ENCODE results near the gene SNX8.

SNX8 gene

DNA sequence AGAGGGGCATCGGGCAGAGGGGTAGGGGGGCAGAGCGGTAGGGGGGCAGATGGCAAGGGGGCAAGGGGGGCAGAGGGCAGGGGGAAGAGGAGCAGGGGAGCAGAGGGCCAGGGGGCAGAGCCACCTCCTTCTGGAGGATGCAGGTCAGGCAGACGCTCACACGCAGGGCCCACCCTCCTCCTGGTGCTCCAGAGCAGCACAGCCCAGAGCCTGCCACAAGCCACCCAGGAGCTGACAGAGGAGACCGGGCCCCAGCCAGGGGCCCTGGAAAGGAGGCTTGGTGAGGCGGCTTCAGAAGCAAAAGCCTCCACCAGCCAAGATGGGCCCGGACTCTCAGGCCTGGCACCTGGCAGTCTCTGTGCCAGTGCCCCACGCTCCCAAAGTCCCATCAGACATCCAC lies 94.6 kb downstream of the SNX8 start:
- DNase-seq (ENCODE audit: low read depth), result no peak

DNA sequence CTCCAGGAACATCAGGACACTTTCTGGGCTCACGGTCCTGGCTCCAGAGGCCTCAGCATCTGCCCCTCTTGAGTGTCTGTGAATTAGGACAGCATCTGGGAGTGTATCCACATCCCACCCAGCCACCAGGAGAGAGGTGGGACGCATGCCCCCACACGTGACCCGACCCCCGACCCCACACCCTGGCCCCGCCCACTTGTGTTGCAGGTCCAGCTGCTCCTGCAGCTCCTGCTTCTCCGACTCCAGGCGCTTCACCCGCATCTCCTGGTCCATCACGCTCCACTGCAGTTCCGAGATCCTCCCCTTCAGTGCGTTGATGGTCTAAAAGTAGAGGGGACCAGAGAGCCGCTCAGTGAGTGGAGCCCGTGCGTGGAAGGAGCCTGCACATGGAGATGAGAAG lies 95.1 kb downstream of the SNX8 start:
- no peak for DNase-seq (ENCODE audit: low read depth)

DNA sequence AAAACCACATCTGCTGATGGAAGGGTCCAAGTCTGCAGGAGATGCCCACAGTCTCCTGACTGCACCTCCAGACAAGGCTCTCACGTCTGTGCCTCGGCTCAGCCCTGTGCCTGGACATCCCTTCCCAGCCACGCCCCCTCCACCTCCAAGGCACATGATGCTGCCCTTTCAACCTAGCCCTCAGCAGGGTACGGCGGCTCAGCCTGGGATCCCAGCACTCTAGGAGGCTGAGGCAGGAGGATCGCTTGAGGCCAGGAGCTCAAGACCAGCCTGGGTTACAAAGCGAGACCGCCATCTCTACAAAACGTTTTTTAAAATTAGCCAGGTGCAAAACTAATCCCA lies 95.8 kb downstream of the SNX8 start:
- no peak for DNase-seq (ENCODE audit: low read depth)

DNA sequence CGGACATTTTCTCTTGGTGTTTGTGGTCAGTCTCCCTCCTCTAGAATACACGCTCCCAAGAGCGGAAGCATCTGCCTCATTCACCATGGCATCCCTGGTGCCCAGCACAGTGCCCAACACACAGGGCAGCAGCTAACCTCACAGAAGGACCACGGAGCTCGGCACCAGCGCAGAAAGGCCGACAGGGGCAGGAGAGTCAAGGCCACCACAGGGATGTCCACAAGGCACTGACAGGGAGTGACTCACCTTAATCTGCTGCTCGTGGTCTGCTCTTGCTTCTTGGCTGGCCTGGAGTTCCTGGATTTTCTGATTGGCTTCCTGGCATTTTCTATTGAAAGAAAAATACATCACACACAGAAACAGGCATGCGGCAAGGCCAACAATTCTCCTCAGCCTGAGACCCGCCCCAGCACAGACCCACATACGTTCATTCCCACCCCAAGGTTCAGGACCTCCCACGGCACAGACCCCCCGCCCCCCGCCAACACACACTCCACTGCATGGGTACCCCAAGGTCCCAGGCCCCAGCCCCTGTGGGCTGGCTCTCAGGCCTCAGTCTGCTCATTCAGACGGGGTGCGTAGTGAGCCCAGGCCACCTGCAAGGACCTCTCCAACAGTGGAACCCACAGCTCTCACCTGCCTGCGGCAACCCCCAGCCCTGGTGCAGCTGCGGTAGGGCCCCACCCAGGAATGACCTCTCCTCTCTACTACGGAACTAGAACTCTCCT lies 96.4 kb downstream of the SNX8 start:
- no peak for DNase-seq (ENCODE audit: low read depth)

DNA sequence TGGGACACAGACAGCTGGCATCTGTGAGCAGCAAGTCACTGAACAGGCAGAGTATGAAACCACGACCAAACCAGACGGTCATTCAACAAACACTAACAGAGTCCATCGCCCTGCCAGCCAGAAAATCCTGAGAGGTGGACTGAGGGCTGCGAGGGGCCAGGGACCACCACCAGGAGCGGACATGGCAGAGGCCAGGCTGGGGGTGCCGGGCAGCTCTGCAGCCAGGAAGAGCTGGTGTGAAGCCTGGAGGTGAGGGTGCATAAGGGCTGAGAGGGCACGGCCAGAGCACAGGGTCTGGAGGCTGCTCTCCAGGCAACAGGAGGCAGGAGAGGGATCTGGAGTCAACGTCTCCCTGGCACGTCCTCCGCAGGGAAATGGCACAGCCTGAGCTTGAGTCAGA lies 97.0 kb downstream of the SNX8 start:
- DNase-seq (ENCODE audit: low read depth), result no peak

DNA sequence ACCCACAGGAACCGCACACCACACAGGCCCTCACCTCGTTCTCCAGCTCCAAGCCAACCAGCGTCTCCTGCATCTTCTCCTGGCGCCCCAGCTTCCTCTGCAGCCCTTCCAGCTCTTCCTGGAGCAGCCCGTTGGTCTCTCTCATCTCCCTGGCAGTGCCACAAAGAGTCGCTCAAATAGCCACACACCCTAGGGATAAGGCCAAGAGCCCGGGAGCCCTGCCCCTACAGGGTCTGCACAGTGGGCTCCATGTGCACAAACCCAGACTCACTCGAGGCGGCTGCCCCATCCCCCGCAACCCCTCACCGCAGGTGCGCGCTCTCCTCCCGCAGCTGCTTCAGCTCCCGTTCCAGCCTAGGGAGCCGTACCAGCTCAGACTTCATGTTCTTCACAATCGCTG lies 98.4 kb downstream of the SNX8 start:
- DNase-seq (ENCODE audit: low read depth), result no peak

DNA sequence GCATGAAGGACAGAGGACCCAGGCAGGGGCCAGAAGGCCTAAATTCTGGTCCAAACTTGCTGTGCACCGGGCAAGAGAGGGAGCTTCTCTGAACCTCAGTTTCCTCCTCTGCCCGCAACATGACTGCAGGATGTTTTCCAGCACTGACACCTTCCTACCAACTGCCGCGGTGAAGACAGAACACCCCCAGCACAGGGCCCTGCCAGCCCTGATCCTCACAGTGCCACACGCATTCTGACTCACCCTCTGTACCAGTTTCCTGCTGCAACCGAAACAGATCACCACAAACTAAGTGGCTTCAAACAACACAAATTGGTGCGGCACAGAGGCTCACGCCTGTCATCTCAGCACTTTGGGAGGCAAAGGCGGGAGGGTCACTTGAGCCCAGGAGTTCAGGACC lies 99.6 kb downstream of the SNX8 start:
- DNase-seq (ENCODE audit: low read depth), result no peak

DNA sequence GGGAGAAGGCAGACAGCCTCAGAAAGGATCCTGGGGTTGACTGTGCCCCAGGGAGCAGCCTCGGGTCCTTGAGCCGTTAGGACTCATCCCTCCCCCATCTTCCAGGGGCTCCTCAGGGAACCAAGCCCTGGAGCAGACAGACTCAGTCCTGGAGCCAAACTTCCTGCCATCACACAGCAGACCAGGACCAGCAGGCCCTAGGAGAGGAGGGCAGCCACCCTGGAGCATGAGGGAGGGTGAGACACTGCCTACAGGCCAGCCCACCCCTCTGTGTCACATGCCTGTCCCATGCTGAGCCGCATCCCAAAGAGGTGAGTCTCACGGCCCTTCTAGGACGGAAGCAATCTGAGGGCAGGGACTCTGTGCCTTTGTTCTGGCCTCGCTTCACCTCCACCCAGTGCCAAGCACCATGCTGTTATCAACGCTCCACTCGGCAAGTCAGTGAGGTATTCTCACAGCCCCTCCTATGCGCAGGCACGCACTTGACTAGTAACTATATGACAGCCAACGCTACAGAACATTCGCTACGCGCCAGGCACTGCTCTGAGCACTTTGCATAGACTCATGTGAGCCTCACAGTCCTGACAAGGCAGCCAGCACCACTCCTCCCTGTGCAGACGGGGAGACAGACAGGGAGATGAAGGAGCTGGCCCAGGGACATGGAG lies 100.6 kb downstream of the SNX8 start:
- no peak for DNase-seq (ENCODE audit: low read depth)

DNA sequence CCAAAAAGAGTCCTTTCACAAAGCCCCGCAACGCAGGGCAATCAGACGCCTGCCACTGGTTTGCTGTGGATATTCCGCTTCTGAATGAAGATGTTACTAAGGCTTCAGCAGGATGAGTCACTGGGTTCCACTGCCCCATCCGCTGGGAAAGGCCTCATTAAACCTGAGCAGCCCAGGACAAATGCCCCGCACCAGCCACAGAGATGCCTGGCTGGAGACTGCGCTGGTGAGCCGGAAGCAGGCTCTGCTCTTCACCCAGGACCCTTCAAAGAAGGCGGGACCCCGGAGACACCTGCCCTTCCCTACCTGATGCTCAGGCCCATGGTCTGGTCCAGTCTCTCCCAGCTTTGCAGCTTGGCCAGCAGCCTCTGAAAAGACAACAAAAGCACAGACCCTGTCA lies 101.3 kb downstream of the SNX8 start:
- no peak for DNase-seq (ENCODE audit: low read depth)

DNA sequence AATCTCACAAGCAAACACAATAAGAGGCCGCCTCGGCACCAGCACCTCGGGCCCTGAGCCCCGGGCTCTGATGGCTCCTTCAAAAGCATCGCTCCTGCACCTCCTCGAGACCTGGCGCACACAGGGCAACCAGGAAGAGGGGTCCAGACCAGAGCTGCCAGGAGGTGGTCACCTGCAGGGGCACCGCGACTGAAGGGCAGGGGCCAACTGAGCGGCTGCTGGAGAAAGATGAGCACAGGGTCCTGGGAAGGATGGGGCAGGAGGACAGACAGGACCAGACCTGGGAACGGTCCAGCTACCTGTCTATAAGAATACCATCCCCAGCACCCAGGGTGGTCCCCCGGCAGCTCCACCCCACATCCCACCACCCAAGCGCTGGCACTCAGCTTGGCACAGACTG lies 102.3 kb downstream of the SNX8 start:
- DNase-seq (ENCODE audit: low read depth), result no peak

DNA sequence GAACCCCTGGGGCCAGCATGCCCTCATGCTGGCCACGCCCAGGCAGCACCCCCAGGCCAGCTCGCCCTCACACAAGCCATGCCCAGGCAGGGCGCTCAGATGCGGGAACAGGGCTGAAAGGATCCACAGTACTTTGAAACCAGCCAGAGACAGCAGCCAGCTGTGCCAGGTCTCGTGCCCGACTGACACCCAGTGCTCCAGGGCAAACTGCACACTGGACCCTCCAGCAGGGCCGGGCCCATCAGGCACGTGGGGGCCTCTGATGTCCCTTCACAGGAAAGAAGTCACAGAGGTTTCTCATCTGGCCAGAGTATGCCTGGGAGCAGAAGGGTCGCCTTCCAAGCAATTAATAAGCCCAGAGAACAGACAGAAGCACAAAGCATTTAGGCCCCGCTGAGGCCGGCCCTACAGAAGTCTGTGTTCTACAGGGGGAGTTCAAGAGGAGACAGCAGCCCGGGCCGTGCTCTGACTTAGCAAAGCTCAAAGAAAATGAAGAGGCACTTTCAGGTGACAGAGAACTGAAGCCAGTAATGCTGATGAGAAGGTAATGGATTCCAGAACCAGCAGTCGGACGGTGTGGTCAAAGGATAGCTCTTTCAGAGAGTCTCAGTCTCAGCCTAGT lies 102.9 kb downstream of the SNX8 start:
- no peak for DNase-seq (ENCODE audit: low read depth)

DNA sequence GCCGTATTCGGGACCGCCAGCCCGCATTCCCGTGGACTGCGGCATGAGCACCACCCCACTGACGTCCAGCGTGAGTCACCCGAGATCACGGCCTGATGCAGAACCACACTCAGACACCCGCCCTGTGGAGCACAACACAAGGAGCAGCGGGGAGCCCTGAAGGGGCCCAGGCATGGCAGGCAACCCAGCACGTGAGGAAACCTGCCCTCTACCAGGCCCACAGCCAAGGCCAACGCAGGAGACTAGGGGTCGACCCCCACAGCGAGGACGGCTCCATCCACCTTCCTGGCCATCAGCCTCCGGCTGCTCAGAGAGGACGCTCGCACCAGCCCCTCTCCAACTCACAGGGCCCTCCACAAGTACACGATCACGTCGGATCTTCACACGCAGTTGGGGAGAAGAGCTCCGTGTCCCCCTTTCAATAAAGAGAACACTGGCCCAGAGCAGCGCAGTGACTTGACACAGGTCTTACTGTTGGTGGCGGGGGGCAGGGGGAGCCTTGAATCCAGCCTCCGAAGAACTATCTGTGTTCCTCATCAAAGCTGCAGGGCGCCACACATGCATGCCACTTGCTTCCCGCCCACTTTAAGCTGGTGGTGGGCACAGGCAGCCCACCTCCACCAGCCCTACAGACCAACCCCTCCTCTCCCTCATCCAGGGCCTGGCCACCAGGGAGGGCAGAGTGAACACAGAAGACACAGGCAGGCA lies 103.5 kb downstream of the SNX8 start:
- no peak for DNase-seq (ENCODE audit: low read depth)

DNA sequence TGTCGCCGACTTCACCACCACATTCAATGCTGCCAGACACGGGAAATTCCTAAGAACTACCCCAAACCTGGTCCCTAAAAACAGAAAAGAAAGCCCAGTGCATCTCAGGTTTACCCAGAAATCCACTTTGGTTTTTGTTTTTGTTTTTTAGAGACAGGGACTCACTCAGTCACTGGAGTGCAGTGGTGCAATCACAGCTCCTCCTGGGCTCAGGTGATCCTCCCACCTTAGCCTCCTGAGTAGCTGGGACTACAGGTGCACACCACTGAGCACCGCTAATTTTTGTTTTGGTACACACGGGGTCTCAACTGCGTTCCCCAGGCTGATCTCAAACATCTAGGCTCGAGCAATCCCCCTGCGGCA lies 104.3 kb downstream of the SNX8 start:
- no peak for DNase-seq (ENCODE audit: low read depth)

DNA sequence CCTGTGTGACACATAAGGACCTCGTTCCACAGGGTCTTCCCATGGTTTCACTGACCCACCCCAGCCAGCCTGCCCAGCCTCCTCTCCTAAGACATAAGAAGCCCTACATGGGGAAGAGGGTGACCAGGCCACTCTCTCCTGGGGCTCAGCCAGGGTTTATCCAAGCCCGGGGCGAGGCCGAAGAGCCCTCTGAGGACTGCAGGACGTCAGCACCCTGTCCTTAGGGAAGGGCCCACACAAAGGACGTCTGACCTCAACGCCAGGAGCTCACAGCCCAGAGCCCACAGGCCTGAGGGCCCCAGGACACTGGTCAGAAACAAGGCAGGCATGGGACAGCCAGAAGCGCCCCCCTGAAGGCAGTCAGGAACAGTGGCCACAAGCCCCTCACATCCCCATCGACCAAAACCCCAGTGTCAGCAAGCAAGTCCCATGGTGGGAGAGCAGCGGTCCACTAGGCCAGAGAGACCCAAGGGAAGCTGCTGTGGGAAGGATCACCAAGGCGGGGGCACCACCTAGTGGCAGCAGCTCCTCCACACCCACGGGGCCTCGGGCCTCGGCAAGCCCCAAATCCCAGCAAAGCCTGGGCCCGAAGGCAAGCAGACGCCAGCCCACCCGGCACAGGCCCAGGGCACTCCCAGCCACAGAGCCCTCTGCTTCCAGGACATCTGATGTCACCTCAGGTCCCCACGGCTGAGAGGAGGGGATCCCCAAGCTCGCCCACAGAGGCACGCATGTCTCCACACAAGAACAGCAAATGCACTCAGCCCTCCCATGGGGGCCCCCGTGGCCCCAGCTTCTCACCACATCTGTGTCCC lies 104.9 kb downstream of the SNX8 start:
- DNase-seq (ENCODE audit: low read depth), result no peak

DNA sequence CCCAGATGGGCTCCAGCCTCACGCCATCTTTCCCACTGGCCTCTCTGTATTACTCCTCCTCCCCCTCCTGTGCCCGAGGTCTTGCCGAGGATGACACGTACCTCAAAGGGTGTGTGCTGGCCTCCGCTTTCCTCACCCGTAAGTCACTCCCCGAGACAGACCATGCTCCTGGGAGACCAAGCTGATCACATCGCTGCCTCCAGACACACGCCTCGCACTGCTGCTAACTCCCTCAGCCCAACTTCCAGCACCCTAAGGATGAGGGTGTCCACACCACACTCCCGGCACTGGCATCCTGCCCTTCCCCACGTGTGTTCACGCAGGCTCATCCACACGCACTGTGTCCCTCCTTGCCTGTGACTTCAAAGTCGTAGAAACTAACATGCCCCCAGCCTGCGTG lies 105.5 kb downstream of the SNX8 start:
- no peak for DNase-seq (ENCODE audit: low read depth)

DNA sequence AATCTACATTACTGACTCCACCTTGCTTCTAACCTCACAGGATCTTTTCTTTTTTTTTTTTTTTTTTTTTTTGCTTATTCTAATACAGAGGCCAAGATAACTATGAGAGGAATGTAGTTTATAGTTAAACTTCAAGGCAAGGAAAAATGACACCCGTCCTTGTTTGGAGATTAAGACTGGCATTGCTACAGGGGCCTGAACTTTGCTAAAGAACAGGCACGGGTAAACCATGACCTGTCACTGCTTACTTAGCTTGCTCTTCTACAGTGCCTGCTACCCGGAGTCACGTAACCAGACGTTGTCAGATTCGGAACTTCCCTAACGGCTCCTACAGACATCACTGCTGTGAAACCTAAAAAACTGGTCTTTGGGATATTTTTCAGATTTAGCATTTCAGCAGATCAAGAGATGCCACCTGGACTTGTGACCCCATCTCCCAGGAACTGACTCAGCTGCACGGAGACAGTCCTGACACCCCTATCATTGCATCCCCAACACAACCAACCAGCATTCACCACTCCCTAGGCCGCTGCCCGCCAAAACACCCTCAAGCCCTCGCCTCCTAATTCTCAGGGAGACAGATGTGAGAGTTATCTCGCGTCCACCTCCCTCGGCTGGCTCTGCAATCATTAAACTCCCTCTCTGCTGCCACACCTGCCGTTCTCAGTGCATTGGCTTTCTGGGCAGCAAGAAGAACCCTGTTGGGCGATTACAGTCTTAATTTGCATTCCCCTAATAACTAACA lies 109.0 kb downstream of the SNX8 start:
- DNase-seq (ENCODE audit: low read depth), result no peak

DNA sequence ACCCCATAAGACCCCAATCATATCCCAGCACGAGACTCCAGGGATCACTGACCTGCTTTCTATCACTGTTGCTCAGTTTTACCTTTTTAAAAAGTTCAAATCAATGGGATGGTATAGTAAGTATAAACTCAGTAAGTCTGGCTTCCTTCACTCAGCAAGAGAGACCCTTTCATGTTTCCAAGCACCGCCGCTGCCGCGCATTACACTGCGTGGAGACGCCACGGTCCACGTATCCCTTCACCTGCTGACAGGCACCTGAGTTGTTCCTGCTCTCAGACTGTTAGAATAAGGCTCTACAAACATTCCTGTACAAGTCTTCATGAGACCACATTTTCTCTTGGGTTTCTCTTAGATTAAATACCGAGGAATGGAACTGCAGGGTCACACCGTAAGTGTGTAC lies 109.8 kb downstream of the SNX8 start:
- no peak for DNase-seq (ENCODE audit: low read depth)

DNA sequence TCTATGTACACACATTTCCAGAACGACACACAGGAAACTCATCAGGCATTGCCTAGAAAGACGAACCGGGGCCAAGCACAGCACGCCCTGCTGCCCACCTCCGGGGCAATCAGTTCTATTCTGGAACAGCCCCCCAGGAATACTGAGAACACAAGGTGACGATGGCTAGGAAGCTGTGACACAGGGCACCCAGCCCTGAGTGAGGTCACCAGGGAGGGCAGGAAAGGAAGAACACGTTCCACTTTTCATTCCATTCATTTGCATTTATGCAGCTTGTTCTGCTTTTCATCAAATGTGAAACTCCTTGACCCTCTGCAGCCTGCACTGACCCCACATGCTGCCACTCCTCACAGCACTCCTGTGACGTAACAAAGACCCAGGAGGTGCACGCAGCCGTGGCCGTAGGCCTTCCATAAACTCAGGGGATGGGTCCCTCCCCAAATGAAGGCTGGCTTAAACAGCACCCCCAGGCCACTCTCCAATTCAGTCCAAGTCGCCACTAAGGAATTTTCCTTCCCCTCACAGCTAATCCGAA lies 110.4 kb downstream of the SNX8 start:
- no peak for DNase-seq (ENCODE audit: low read depth)

DNA sequence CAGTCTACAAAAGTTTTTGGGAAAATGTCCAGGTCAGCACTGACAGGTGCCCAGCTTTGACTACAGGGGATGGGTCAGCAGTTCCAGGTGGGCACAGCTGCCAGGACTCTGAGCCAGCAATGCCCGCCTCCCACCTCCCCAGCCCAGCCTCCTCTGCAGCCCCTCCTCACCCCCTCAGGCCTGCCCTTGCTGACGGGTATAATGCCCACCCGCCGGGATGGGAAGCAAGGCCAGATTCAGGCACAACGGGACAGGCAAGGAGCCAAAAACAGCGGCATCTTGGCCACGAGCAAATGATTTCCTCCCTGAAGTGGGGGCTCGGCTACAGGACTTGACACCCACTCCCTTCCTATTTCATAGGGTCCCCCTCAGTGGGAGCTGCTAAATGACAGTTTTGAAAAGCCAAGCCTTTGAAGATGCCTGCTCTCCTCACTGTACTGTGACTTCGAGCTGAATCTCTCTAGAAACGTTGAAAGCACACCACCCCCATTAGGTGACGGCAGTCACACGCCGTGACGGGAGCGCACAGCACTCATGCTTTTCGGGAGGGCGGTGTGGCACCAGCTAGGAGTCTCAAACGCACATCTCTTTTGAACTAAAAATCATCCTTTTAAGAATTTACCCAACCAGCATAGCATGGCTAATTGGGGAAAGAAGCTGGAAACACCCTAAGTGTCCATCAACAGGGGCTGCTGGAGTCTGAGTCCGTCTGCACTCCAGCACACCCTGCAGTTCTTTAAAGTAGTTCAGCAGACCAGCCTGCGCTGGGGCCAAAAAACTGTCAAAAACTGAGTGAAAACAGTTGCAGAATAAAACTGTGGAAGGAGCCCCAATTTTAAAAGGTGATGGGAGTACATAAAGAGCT lies 111.1 kb downstream of the SNX8 start:
- no peak for DNase-seq (ENCODE audit: low read depth)

DNA sequence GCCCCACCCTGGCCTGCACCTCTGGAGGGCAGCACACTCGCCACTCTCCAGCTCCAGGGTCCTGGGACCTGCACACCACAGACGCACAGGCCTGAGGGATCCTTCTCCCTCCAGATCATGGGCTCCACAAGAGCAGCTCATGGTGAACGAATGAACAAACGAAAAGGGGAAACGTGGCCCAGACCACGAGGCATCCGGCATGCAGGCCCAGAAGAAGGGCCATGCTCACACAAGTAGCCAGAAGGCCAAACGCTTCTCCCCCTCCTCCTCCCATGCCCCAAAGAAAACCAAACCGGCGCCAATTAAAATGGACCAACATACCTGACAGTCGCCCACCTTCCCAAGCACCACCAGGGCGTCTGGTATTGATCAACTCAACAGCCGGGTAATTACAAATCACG lies 111.9 kb downstream of the SNX8 start:
- no peak for DNase-seq (ENCODE audit: low read depth)
